RWPE2 (cell line): ENCODE results near the gene MRPS18C.
A peak's percentile ranks its signal among the peaks of the same experiment; 100 is the strongest.

Source experiments
- ATAC-seq: fragments of 200-7000 bp; cut with Tn5 transposase; 3 replicates; pipeline ENCODE4 v1.9.1; 2021; ENCODE audit warnings: low read depth
- DNase-seq: peaks from one replicate; pipeline ENCODE4 v3.0.0-alpha.2; 2020; ENCODE audit warnings: low spot score
- H3K27ac ChIP-seq: fragments of 450-650 bp; 2 replicates; pipeline ENCODE4 v1.5.1; 2017; ENCODE audit warnings: mild to moderate bottlenecking; ENCODE audit not compliant: poor library complexity, severe bottlenecking
- H3K27me3 ChIP-seq: fragments of 250-450 bp; sonication (Bioruptor Pico); 2 replicates; pipeline ENCODE4 v1.5.1; 2021; ENCODE audit warnings: mild to moderate bottlenecking, moderate library complexity; ENCODE audit not compliant: insufficient read depth, poor library complexity, severe bottlenecking
- H3K36me3 ChIP-seq: fragments of 250-450 bp; sonication (Bioruptor Pico); 2 replicates; pipeline ENCODE4 v1.5.1; 2020; ENCODE audit warnings: low read depth, mild to moderate bottlenecking, moderate library complexity
- H3K4me1 ChIP-seq: fragments of 250-450 bp; sonication (Bioruptor Pico); 2 replicates; pipeline ENCODE4 v1.5.1; 2021; ENCODE audit warnings: mild to moderate bottlenecking, moderate library complexity; ENCODE audit not compliant: insufficient read depth, poor library complexity, severe bottlenecking
- H3K4me3 ChIP-seq: fragments of 250-450 bp; sonication (Bioruptor Pico); 2 replicates; pipeline ENCODE4 v1.5.1; 2021; ENCODE audit warnings: mild to moderate bottlenecking, moderate library complexity; ENCODE audit not compliant: severe bottlenecking
- H3K9me3 ChIP-seq: fragments of 250-450 bp; sonication (Bioruptor Pico); 2 replicates; pipeline ENCODE4 v1.5.1; 2021; ENCODE audit warnings: mild to moderate bottlenecking, moderate library complexity; ENCODE audit not compliant: severe bottlenecking
- CTCF ChIP-seq: fragments of 450-650 bp; IDR thresholded peaks from one replicate; pipeline ENCODE4 v1.5.1; 2017; ENCODE audit warnings: mild to moderate bottlenecking, moderate library complexity; ENCODE audit not compliant: poor library complexity, severe bottlenecking

Gene MRPS18C

GRCh38 chr4:83449009-83449408, 6.8 kb upstream of the MRPS18C start:
- no peak overlapping the region for H3K27ac ChIP-seq
- H3K27me3 ChIP-seq: no peaks in the 10 kb centered on the region
- H3K4me1 ChIP-seq: no peaks in the 10 kb centered on the region
- peaks cover 24% of the 10 kb centered on the region for H3K36me3 ChIP-seq
- no peaks in the 10 kb centered on the region for H3K9me3 ChIP-seq
- DNase-seq (no peak), ATAC-seq (no peak)
- H3K4me3 ChIP-seq: no peak overlapping the region
- TF ChIP-seq CTCF: no peak

GRCh38 chr4:83454686-83455085, 1.2 kb upstream of the MRPS18C start:
- Histone ChIP-seq H3K4me3 (peak overlapping the region; percentile 82), H3K27me3 (no peaks in the 10 kb centered on the region), H3K27ac (peak overlapping the region; percentile 62), H3K4me1 (peaks cover 4% of the 10 kb centered on the region), H3K36me3 (peaks cover 45% of the 10 kb centered on the region), H3K9me3 (no peaks in the 10 kb centered on the region)
- no peak for DNase-seq
- ATAC-seq: no peak
- TF ChIP-seq CTCF: no peak

GRCh38 chr4:83456184-83456501, 285 bp downstream of the MRPS18C start:
- ATAC-seq (no peak), DNase-seq (no peak)
- Histone ChIP-seq H3K36me3 (peaks cover 59% of the 10 kb centered on the region), H3K4me3 (peak overlapping the region; percentile 82), H3K27ac (peak overlapping the region; percentile 62), H3K9me3 (no peaks in the 10 kb centered on the region), H3K4me1 (peaks cover 4% of the 10 kb centered on the region), H3K27me3 (no peaks in the 10 kb centered on the region)
- no peak for TF ChIP-seq CTCF

- Histone ChIP-seq H3K4me1 (no peaks in the 10 kb centered on the region), H3K9me3 (no peaks in the 10 kb centered on the region), H3K27me3 (no peaks in the 10 kb centered on the region), H3K27ac (no peak overlapping the region), H3K4me3 (no peak overlapping the region), H3K36me3 (peaks cover 32% of the 10 kb centered on the region)
- no peak for DNase-seq
- ATAC-seq: no peak
- no peak for TF ChIP-seq CTCF
Observed at GRCh38 chr4:83473423-83473822, 17.6 kb downstream of the MRPS18C start.

- no peaks in the 10 kb centered on the region for H3K4me1 ChIP-seq
- no peaks in the 10 kb centered on the region for H3K27me3 ChIP-seq
- no peak for TF ChIP-seq CTCF
- peaks cover 26% of the 10 kb centered on the region for H3K36me3 ChIP-seq
- no peaks in the 10 kb centered on the region for H3K9me3 ChIP-seq
- no peak overlapping the region for H3K27ac ChIP-seq
- H3K4me3 ChIP-seq: no peak overlapping the region
- no peak for ATAC-seq
- DNase-seq: no peak
Observed at GRCh38 chr4:83473966-83474365, 18.1 kb downstream of the MRPS18C start.
